Body of pancreas (tissue), 4 donors: ENCODE measurements around the gene DMD.

Experiments used
- POLR2A ChIP-seq, 3 donors: fragments of 450-650 bp; IDR thresholded peaks; one replicate each; pipeline ENCODE4 v1.6.1; 2016; ENCODE audit warnings: antibody characterized with exemption in 3 of 3, mild to moderate bottlenecking in 2 of 3
- TF ChIP-seq, protein P1 (sequence below), 7 experiments: fragments of 450-650 bp in 4 of 7; fragments of 200-600 bp in 3 of 7; sonication (generic) in 3 of 7; IDR thresholded peaks; one replicate each; pipeline ENCODE4 v1.5.1; 2016 to 2019; ENCODE audit warnings: antibody characterized with exemption in 7 of 7

DNA sequence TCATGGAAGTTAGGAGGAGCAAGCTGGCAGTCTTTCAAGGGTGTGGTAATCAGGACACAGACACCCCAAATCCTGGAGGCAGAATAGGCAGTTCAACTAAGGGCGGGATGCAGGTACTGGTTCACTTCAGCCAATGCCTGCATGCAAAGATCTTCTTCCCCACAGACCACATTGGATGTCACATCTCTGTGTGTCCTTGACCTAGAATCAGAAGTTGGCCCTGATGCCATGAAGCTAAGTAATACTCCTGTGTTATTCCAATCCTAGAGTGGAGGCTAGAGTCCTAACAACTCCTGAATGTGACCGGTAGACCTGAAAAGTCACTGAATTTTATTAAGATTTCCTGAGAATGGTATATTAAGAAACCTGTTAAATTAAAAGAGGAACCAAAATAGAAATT lies 165.5 kb downstream of the DMD start:
- TF ChIP-seq POLR2A (IDR thresholded peaks at IDR 0.05), result no peak
- TF ChIP-seq, protein P1, sequence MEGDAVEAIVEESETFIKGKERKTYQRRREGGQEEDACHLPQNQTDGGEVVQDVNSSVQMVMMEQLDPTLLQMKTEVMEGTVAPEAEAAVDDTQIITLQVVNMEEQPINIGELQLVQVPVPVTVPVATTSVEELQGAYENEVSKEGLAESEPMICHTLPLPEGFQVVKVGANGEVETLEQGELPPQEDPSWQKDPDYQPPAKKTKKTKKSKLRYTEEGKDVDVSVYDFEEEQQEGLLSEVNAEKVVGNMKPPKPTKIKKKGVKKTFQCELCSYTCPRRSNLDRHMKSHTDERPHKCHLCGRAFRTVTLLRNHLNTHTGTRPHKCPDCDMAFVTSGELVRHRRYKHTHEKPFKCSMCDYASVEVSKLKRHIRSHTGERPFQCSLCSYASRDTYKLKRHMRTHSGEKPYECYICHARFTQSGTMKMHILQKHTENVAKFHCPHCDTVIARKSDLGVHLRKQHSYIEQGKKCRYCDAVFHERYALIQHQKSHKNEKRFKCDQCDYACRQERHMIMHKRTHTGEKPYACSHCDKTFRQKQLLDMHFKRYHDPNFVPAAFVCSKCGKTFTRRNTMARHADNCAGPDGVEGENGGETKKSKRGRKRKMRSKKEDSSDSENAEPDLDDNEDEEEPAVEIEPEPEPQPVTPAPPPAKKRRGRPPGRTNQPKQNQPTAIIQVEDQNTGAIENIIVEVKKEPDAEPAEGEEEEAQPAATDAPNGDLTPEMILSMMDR (IDR thresholded peaks at IDR 0.05), result no peak
